Measurements from ENCODE around the gene FALEC.
"Not testable (repeated sequence)": the region's sequence is repeated elsewhere in the genome, so short reads cannot be mapped to it uniquely, and the experiment has no call there.

The FALEC gene

GRCh38 chr1:150564051-150564991, 48.8 kb downstream of the FALEC start:
- peak overlapping the region; percentile 41 to 78 for H3K4me3 ChIP-seq (ENCODE audit: low read length in 2 of 2)
- peak overlapping the region; percentile 80 to 87 for H3K9ac ChIP-seq (ENCODE audit: low read depth in 1 of 2, low read length in 2 of 2)
- H3K27me3 ChIP-seq (ENCODE audit: control insufficient read depth in 2 of 2, insufficient read depth in 2 of 2, low read length in 2 of 2), result no peaks in the 10 kb centered on the region
- H3K9me3 ChIP-seq (ENCODE audit: control insufficient read depth in 2 of 2, low read length in 2 of 2), result no peaks in the 10 kb centered on the region
- no peaks in the 10 kb centered on the region for H3K36me3 ChIP-seq (ENCODE audit: control insufficient read depth in 2 of 2, insufficient read depth in 2 of 2, low read length in 2 of 2)
- H3K4me1 ChIP-seq (ENCODE audit: control insufficient read depth in 2 of 2, insufficient read depth in 2 of 2, low read length in 2 of 2), result peaks cover 79 to 82% of the 10 kb centered on the region in 2 donors
- H3K27ac ChIP-seq (ENCODE audit: low read depth in 2 of 2, low read length in 2 of 2), result peak overlapping the region; percentile 97 to 100

GRCh38 chr1:150565240-150565991, 49.9 kb downstream of the FALEC start:
- Histone ChIP-seq H3K27ac (ENCODE audit: low read depth in 2 of 2, low read length in 2 of 2) (peak overlapping the region; percentile 97 to 100), H3K4me1 (ENCODE audit: control insufficient read depth in 2 of 2, insufficient read depth in 2 of 2, low read length in 2 of 2) (peaks cover 77 to 79% of the 10 kb centered on the region in 2 donors)
- H3K36me3 ChIP-seq (ENCODE audit: control insufficient read depth in 2 of 2, insufficient read depth in 2 of 2, low read length in 2 of 2); H3K4me3 ChIP-seq (ENCODE audit: low read length in 2 of 2); H3K9ac ChIP-seq (ENCODE audit: low read depth in 1 of 2, low read length in 2 of 2); H3K9me3 ChIP-seq (ENCODE audit: control insufficient read depth in 2 of 2, low read length in 2 of 2); H3K27me3 ChIP-seq (ENCODE audit: control insufficient read depth in 2 of 2, insufficient read depth in 2 of 2, low read length in 2 of 2): not testable (repeated sequence)

GRCh38 chr1:150566589-150567340, 51.2 kb downstream of the FALEC start:
- H3K27me3 ChIP-seq (ENCODE audit: control insufficient read depth in 2 of 2, insufficient read depth in 2 of 2, low read length in 2 of 2), result no peaks in the 10 kb centered on the region
- peaks cover 10 to 14% of the 10 kb centered on the region in 2 donors for H3K36me3 ChIP-seq (ENCODE audit: control insufficient read depth in 2 of 2, insufficient read depth in 2 of 2, low read length in 2 of 2)
- H3K4me1 ChIP-seq (ENCODE audit: control insufficient read depth in 2 of 2, insufficient read depth in 2 of 2, low read length in 2 of 2), result peaks cover 68 to 73% of the 10 kb centered on the region in 2 donors
- no peaks in the 10 kb centered on the region for H3K9me3 ChIP-seq (ENCODE audit: control insufficient read depth in 2 of 2, low read length in 2 of 2)
- H3K9ac ChIP-seq (ENCODE audit: low read depth in 1 of 2, low read length in 2 of 2), result peak overlapping the region; percentile 44 to 74
- H3K27ac ChIP-seq (ENCODE audit: low read depth in 2 of 2, low read length in 2 of 2), result peak overlapping the region; percentile 87 to 95
- H3K4me3 ChIP-seq (ENCODE audit: low read length in 2 of 2), result peak overlapping the region in 1 of 2 donors; percentile 73

- Histone ChIP-seq H3K27me3 (ENCODE audit: control insufficient read depth in 2 of 2, insufficient read depth in 2 of 2, low read length in 2 of 2) (no peaks in the 10 kb centered on the region), H3K27ac (ENCODE audit: low read depth in 2 of 2, low read length in 2 of 2) (peak overlapping the region; percentile 87 to 95), H3K9me3 (ENCODE audit: control insufficient read depth in 2 of 2, low read length in 2 of 2) (no peaks in the 10 kb centered on the region), H3K4me3 (ENCODE audit: low read length in 2 of 2) (peak overlapping the region; percentile 57 to 73), H3K9ac (ENCODE audit: low read depth in 1 of 2, low read length in 2 of 2) (peak overlapping the region; percentile 44 to 74), H3K36me3 (ENCODE audit: control insufficient read depth in 2 of 2, insufficient read depth in 2 of 2, low read length in 2 of 2) (peaks cover 10 to 14% of the 10 kb centered on the region in 2 donors), H3K4me1 (ENCODE audit: control insufficient read depth in 2 of 2, insufficient read depth in 2 of 2, low read length in 2 of 2) (peaks cover 63 to 72% of the 10 kb centered on the region in 2 donors)
Observed at GRCh38 chr1:150567341-150567716, 51.8 kb downstream of the FALEC start.

GRCh38 chr1:150567717-150568593, 52.4 kb downstream of the FALEC start:
- peaks cover 58 to 67% of the 10 kb centered on the region in 2 donors for H3K4me1 ChIP-seq (ENCODE audit: control insufficient read depth in 2 of 2, insufficient read depth in 2 of 2, low read length in 2 of 2)
- H3K4me3 ChIP-seq (ENCODE audit: low read length in 2 of 2), result peak overlapping the region; percentile 57 to 73
- peaks cover 12 to 17% of the 10 kb centered on the region in 2 donors for H3K36me3 ChIP-seq (ENCODE audit: control insufficient read depth in 2 of 2, insufficient read depth in 2 of 2, low read length in 2 of 2)
- peak overlapping the region; percentile 44 to 74 for H3K9ac ChIP-seq (ENCODE audit: low read depth in 1 of 2, low read length in 2 of 2)
- no peaks in the 10 kb centered on the region for H3K9me3 ChIP-seq (ENCODE audit: control insufficient read depth in 2 of 2, low read length in 2 of 2)
- H3K27ac ChIP-seq (ENCODE audit: low read depth in 2 of 2, low read length in 2 of 2), result peak overlapping the region; percentile 87 to 95
- no peaks in the 10 kb centered on the region for H3K27me3 ChIP-seq (ENCODE audit: control insufficient read depth in 2 of 2, insufficient read depth in 2 of 2, low read length in 2 of 2)

DNA sequence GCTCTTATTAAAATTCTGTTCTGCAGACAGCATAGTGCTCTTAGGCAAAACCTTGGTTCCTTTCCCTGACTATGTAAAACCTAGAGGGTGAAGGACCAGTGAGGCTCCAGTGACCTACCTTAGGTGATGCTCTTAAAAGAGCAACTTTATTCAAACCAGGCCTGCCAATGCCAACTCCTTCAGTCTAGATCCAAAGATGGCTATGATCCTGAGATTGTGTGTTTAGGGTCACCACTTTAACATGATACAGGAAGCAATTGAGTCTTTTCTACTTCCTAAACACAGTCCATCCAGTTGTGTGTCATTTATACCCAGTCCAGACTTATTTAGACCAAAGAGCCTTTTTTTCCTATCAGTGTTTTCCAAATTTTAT, 53.0 kb downstream of the FALEC start:
- peak overlapping the region in 1 of 2 donors; percentile 73 for H3K4me3 ChIP-seq (ENCODE audit: low read length in 2 of 2)
- peaks cover 19 to 23% of the 10 kb centered on the region in 2 donors for H3K36me3 ChIP-seq (ENCODE audit: control insufficient read depth in 2 of 2, insufficient read depth in 2 of 2, low read length in 2 of 2)
- H3K9ac ChIP-seq (ENCODE audit: low read depth in 1 of 2, low read length in 2 of 2), result peak overlapping the region; percentile 44 to 74
- no peaks in the 10 kb centered on the region for H3K9me3 ChIP-seq (ENCODE audit: control insufficient read depth in 2 of 2, low read length in 2 of 2)
- peaks cover 58 to 67% of the 10 kb centered on the region in 2 donors for H3K4me1 ChIP-seq (ENCODE audit: control insufficient read depth in 2 of 2, insufficient read depth in 2 of 2, low read length in 2 of 2)
- no peaks in the 10 kb centered on the region for H3K27me3 ChIP-seq (ENCODE audit: control insufficient read depth in 2 of 2, insufficient read depth in 2 of 2, low read length in 2 of 2)
- H3K27ac ChIP-seq (ENCODE audit: low read depth in 2 of 2, low read length in 2 of 2), result peak overlapping the region; percentile 87 to 95

GRCh38 chr1:150572918-150573647, 57.5 kb downstream of the FALEC start:
- Histone ChIP-seq H3K9me3 (ENCODE audit: control insufficient read depth in 2 of 2, low read length in 2 of 2) (no peaks in the 10 kb centered on the region), H3K9ac (ENCODE audit: low read depth in 1 of 2, low read length in 2 of 2) (peak overlapping the region; percentile 15 to 36), H3K4me3 (ENCODE audit: low read length in 2 of 2) (peak overlapping the region; percentile 8 to 27), H3K36me3 (ENCODE audit: control insufficient read depth in 2 of 2, insufficient read depth in 2 of 2, low read length in 2 of 2) (peaks cover 53 to 55% of the 10 kb centered on the region in 2 donors), H3K27me3 (ENCODE audit: control insufficient read depth in 2 of 2, insufficient read depth in 2 of 2, low read length in 2 of 2) (no peaks in the 10 kb centered on the region), H3K4me1 (ENCODE audit: control insufficient read depth in 2 of 2, insufficient read depth in 2 of 2, low read length in 2 of 2) (peaks cover 50 to 53% of the 10 kb centered on the region in 2 donors), H3K27ac (ENCODE audit: low read depth in 2 of 2, low read length in 2 of 2) (peak overlapping the region in 1 of 2 donors; percentile 48)

GRCh38 chr1:150573648-150574071, 58.1 kb downstream of the FALEC start:
- peak overlapping the region; percentile 8 to 27 for H3K4me3 ChIP-seq (ENCODE audit: low read length in 2 of 2)
- H3K9me3 ChIP-seq (ENCODE audit: control insufficient read depth in 2 of 2, low read length in 2 of 2); H3K27me3 ChIP-seq (ENCODE audit: control insufficient read depth in 2 of 2, insufficient read depth in 2 of 2, low read length in 2 of 2): not testable (repeated sequence)
- H3K36me3 ChIP-seq (ENCODE audit: control insufficient read depth in 2 of 2, insufficient read depth in 2 of 2, low read length in 2 of 2), result peaks cover 55 to 57% of the 10 kb centered on the region in 2 donors
- H3K27ac ChIP-seq (ENCODE audit: low read depth in 2 of 2, low read length in 2 of 2), result peak overlapping the region in 1 of 2 donors; percentile 48
- peak overlapping the region; percentile 15 to 36 for H3K9ac ChIP-seq (ENCODE audit: low read depth in 1 of 2, low read length in 2 of 2)
- H3K4me1 ChIP-seq (ENCODE audit: control insufficient read depth in 2 of 2, insufficient read depth in 2 of 2, low read length in 2 of 2), result peaks cover 45 to 48% of the 10 kb centered on the region in 2 donors

Measured in mucosa of rectum (tissue), 2 donors.